Activated CD4-positive, alpha-beta memory T cell treated with anti-CD3 and anti-CD28 coated beads, Interleukin-2, amount 10 ng/mL, durations not matched to agents 7 days and 5 days (primary cell): Measurements from ENCODE around the gene DNM3. TPM values are rescaled to one million over a fixed set of nuclear protein-coding genes. Genes with fewer than 3 reads are reported as not detected.
A peak's percentile ranks its signal among the peaks of the same experiment; 100 is the strongest.

Source experiments
- CTCF ChIA-PET: fragments of 350-600 bp; sonication (Branson Sonifier 250); formaldehyde crosslinking; loops from one replicate; lab custom pipeline; 2021; ENCODE audit warnings: antibody characterized with exemption, inconsistent platforms; lab: Charles Lee
- POLR2A ChIA-PET: fragments of 350-600 bp; sonication (Branson Sonifier 250); formaldehyde crosslinking; loops from one replicate; lab custom pipeline; 2021; ENCODE audit warnings: antibody characterized with exemption; lab: Charles Lee
- DNase-seq: peaks from one replicate; pipeline ENCODE4 v3.0.0-alpha.2; 2020
- H3K27ac Mint-ChIP-seq: one replicate; pipeline ENCODE4 v1.8.0; 2021; ENCODE audit warnings: mild to moderate bottlenecking, mixed read lengths
- H3K27me3 Mint-ChIP-seq: one replicate; pipeline ENCODE4 v1.8.0; 2021; ENCODE audit warnings: mixed read lengths
- H3K36me3 Mint-ChIP-seq: one replicate; pipeline ENCODE4 v1.8.0; 2021; ENCODE audit warnings: low read depth, mixed read lengths
- H3K4me1 Mint-ChIP-seq: one replicate; pipeline ENCODE4 v1.8.0; 2021; ENCODE audit warnings: mixed read lengths
- H3K4me3 Mint-ChIP-seq: one replicate; pipeline ENCODE4 v1.8.0; 2021; ENCODE audit warnings: mild to moderate bottlenecking, mixed read lengths
- H3K9me3 Mint-ChIP-seq: one replicate; pipeline ENCODE4 v1.8.0; 2021; ENCODE audit warnings: mixed read lengths
- total RNA-seq, 2 experiments: library from RNA; stranded (reverse); gene quantifications; one replicate each; pipeline ENCODE4 v1.2.3, GENCODE V29; 2021

The DNM3 gene
- total RNA-seq, 2 experiments from 2014 or later, result 2.0 to 2.2 TPM

- CTCF ChIA-PET, result no interaction called here
- Mint-ChIP-seq H3K27ac (no peak overlapping the region), H3K36me3 (peaks cover 18% of the 10 kb centered on the region), H3K4me1 (no peaks in the 10 kb centered on the region), H3K27me3 (no peaks in the 10 kb centered on the region), H3K4me3 (no peak overlapping the region), H3K9me3 (peaks cover 36% of the 10 kb centered on the region)
- no peak for DNase-seq
- POLR2A ChIA-PET, result no interaction called here
These were observed 14.3 kb upstream of the DNM3 start for GRCh38 chr1:171826973-171827372.

GRCh38 chr1:171828794-171829193 lies 12.5 kb upstream of the DNM3 start:
- POLR2A ChIA-PET, result no interaction called here
- CTCF ChIA-PET, result no interaction called here
- H3K36me3 Mint-ChIP-seq, result peaks cover 18% of the 10 kb centered on the region
- no peaks in the 10 kb centered on the region for H3K27me3 Mint-ChIP-seq
- H3K9me3 Mint-ChIP-seq, result peaks cover 36% of the 10 kb centered on the region
- H3K27ac Mint-ChIP-seq, result no peak overlapping the region
- DNase-seq, result no peak
- H3K4me1 Mint-ChIP-seq, result no peaks in the 10 kb centered on the region
- H3K4me3 Mint-ChIP-seq, result no peak overlapping the region

DNA sequence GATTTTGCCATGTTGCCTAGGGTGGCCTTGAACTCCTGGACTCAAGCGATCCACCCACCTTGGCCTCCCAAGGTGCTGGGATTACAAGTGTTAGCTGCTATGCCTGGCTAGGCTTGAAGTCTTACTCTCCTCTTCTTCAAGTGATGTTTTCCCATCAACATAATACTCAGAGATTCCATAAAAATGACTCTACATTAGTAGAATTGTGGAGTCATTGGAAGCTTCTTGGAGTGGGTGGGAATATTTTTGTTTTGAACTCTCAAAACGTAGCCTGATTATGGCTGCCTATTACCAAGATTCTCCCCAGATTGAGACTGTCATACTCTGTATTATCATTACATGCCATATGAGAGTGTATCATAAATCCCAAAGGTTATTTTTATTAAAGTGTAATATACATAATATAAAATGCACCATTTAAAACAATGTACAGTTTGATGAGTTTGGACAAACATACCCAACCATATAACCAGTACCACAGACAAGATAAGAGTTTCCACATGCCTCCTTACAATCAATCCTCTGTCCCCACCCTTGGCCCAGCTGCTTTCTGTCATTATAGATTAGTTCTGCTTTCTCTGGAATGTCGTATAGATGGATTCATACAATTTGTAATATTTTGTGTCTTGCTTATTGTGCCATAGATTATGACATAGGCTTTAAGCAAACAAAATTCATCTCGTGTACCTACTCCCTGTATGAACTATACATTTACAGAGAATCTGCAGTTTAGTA lies 8.0 kb upstream of the DNM3 start:
- H3K4me1 Mint-ChIP-seq, result no peaks in the 10 kb centered on the region
- no peak for DNase-seq
- peaks cover 6% of the 10 kb centered on the region for H3K9me3 Mint-ChIP-seq
- POLR2A ChIA-PET, result no interaction called here
- H3K36me3 Mint-ChIP-seq, result peaks cover 6% of the 10 kb centered on the region
- H3K27ac Mint-ChIP-seq, result no peak overlapping the region
- CTCF ChIA-PET, result no interaction called here
- no peaks in the 10 kb centered on the region for H3K27me3 Mint-ChIP-seq
- no peak overlapping the region for H3K4me3 Mint-ChIP-seq

- CTCF ChIA-PET, result no interaction called here
These were observed 6.5 kb upstream of the DNM3 start for GRCh38 chr1:171834821-171835220.

GRCh38 chr1:171835891-171836290 lies 5.4 kb upstream of the DNM3 start:
- H3K4me1 Mint-ChIP-seq, result peaks cover 4% of the 10 kb centered on the region
- POLR2A ChIA-PET, result no interaction called here
- H3K27me3 Mint-ChIP-seq, result peaks cover 4% of the 10 kb centered on the region
- H3K36me3 Mint-ChIP-seq, result peaks cover 4% of the 10 kb centered on the region
- CTCF ChIA-PET, result no interaction called here
- no peak for DNase-seq
- no peak overlapping the region for H3K27ac Mint-ChIP-seq
- no peak overlapping the region for H3K4me3 Mint-ChIP-seq
- no peaks in the 10 kb centered on the region for H3K9me3 Mint-ChIP-seq

More at GRCh38 chr1:171834821-171835220, 6.5 kb upstream of the DNM3 start:
- H3K27ac Mint-ChIP-seq, result no peak overlapping the region
- H3K4me3 Mint-ChIP-seq, result no peak overlapping the region
- H3K27me3 Mint-ChIP-seq, result no peaks in the 10 kb centered on the region
- DNase-seq, result no peak
- no peaks in the 10 kb centered on the region for H3K4me1 Mint-ChIP-seq
- no peaks in the 10 kb centered on the region for H3K36me3 Mint-ChIP-seq
- H3K9me3 Mint-ChIP-seq, result no peaks in the 10 kb centered on the region
- POLR2A ChIA-PET, result no interaction called here

GRCh38 chr1:171841931-171842761 lies 848 bp downstream of the DNM3 start:
- no peaks in the 10 kb centered on the region for H3K9me3 Mint-ChIP-seq
- ChIA-PET POLR2A (interaction anchor here (0.6 to 1.3 kb wide), 9 partner anchors 16 to 355 kb away, joined by 3 to 4 read pairs (median 3); partner anchors contain the start of genes METTL13 and VAMP4), CTCF (interaction anchor here (0.8 to 2.2 kb wide), 9 partner anchors 11 to 197 kb away, joined by 3 to 20 read pairs (median 4); no protein-coding TSS in a partner anchor)
- H3K4me3 Mint-ChIP-seq, result peak overlapping the region; percentile 81
- H3K36me3 Mint-ChIP-seq, result peaks cover 4% of the 10 kb centered on the region
- H3K4me1 Mint-ChIP-seq, result peaks cover 17% of the 10 kb centered on the region
- H3K27ac Mint-ChIP-seq, result no peak overlapping the region
- peaks cover 28% of the 10 kb centered on the region for H3K27me3 Mint-ChIP-seq
- peak; percentile 18 for DNase-seq

DNA sequence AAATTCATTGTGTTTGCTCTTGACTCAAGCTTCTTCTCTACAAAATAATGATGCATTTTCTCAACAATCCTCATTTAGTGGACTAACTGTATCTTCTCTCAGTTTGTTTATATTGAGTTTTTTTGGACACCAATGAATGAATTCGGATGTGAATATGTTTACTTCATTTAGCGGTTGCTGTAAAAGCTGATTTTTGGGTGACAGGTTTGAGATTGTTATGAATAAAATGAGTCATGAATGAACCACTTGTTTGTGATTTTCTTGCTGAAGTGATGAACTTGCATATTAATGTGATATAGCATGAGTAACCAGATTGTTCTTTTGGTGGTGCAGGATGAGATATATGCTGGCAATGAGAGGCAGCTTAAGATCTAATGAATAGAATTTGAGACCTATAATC lies 3.1 kb downstream of the DNM3 start:
- peaks cover 17% of the 10 kb centered on the region for H3K4me1 Mint-ChIP-seq
- POLR2A ChIA-PET, result interaction anchor here (1.2 kb wide), 1 partner anchor 102 kb away, joined by 3 read pairs; no protein-coding TSS in a partner anchor
- peaks cover 33% of the 10 kb centered on the region for H3K27me3 Mint-ChIP-seq
- DNase-seq, result no peak
- no peaks in the 10 kb centered on the region for H3K9me3 Mint-ChIP-seq
- peaks cover 4% of the 10 kb centered on the region for H3K36me3 Mint-ChIP-seq
- no peak overlapping the region for H3K4me3 Mint-ChIP-seq
- H3K27ac Mint-ChIP-seq, result no peak overlapping the region
- CTCF ChIA-PET, result no interaction called here

DNA sequence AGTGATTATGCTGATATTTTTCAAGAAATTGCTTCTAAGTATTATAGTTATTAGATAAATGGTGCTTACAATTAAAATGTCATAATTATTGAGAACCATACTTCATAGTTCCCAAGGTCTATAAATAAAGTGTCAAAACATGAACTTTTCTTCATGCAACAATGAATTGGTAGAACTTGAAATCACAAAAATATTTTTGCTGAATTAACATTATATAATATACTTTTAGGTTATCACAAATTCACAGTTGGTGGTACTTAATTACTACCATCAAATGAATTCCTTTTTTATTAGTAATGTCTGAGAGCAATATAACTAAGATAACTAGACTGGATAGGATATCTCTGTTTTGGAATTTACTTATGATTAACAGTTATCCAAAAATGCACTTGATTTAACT lies 4.7 kb downstream of the DNM3 start:
- ChIA-PET CTCF (no interaction called here), POLR2A (no interaction called here)
- no peaks in the 10 kb centered on the region for H3K36me3 Mint-ChIP-seq
- DNase-seq, result no peak
- H3K4me1 Mint-ChIP-seq, result peaks cover 12% of the 10 kb centered on the region
- no peak overlapping the region for H3K27ac Mint-ChIP-seq
- H3K27me3 Mint-ChIP-seq, result peaks cover 29% of the 10 kb centered on the region
- H3K9me3 Mint-ChIP-seq, result no peaks in the 10 kb centered on the region
- no peak overlapping the region for H3K4me3 Mint-ChIP-seq

DNA sequence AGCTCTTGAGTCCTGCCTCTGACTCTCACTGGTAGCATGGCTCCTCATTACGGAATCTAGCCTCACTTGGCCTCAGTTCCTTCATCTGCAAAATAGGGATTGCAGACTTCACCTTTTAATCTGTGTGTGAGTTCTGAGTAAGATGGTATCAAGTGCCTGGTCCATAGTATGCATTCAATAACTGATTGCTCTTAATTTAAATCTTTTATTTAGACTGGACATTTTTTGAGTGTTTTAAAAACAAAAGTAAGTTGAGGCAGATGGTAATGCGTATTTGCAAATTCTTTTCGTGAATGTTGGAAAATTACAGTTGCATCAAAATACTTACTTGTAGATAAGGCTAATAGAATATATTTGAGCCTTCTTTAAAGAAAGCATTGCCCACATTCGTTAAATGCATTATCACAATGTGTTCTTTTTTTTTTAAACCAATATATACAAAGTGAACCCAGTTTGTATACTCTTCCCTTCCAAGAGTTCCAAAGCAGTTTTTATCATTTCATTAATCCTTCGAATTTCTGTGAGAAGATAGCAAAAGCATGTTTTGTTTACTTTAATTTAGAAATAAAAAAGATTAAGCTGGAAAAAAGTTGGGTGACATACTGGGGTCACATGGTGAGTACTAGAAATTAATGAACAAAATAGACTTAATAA lies 8.1 kb downstream of the DNM3 start:
- H3K4me1 Mint-ChIP-seq, result no peaks in the 10 kb centered on the region
- POLR2A ChIA-PET, result no interaction called here
- no peaks in the 10 kb centered on the region for H3K36me3 Mint-ChIP-seq
- CTCF ChIA-PET, result no interaction called here
- H3K4me3 Mint-ChIP-seq, result no peak overlapping the region
- DNase-seq, result no peak
- no peaks in the 10 kb centered on the region for H3K9me3 Mint-ChIP-seq
- H3K27ac Mint-ChIP-seq, result no peak overlapping the region
- H3K27me3 Mint-ChIP-seq, result peaks cover 15% of the 10 kb centered on the region

DNA sequence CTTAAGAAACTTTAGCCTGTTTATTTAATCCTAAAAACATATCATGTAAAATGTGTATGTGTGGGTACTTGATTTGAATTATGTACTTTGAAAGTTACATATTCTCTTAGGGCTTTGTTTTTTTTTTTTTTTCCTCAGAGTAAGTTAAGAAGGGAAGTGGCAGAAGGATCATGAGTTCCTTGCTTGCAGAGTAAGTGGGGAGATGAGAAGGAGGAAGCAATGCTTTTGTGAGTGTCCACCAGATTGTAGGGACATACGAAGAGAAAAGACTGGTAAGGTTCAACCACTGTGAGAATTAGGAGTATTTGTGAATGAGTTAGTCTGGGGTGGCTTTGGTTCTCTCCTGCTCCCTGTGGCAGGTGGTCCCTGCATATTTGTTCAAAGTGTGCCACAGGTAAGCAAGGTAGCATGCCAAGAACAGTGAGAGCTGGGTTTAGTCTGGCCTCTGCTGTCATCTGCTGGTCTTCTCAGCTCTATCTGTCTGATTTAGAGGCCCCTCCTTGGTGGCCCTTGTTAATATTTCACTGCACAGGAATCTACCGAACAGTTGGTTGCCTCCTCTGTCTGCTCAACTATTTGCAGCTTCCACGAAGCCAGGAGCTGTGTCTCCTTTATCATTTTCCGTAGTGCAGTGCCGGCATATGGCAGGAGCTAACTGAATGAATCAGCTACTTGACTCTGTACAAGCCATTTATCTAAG lies 9.5 kb downstream of the DNM3 start:
- no peak overlapping the region for H3K4me3 Mint-ChIP-seq
- no peaks in the 10 kb centered on the region for H3K36me3 Mint-ChIP-seq
- POLR2A ChIA-PET, result no interaction called here
- no peaks in the 10 kb centered on the region for H3K4me1 Mint-ChIP-seq
- H3K9me3 Mint-ChIP-seq, result no peaks in the 10 kb centered on the region
- no peak overlapping the region for H3K27ac Mint-ChIP-seq
- CTCF ChIA-PET, result interaction anchor here (1.8 kb wide), 1 partner anchor 206 kb away, joined by 5 read pairs; no protein-coding TSS in a partner anchor
- no peak for DNase-seq
- H3K27me3 Mint-ChIP-seq, result peaks cover 17% of the 10 kb centered on the region

GRCh38 chr1:171852272-171852671 lies 11.0 kb downstream of the DNM3 start:
- ChIA-PET POLR2A (no interaction called here), CTCF (interaction anchor here (1.3 to 1.8 kb wide), 2 partner anchors 50 to 208 kb away, joined by 3 to 5 read pairs; no protein-coding TSS in a partner anchor)
- no peak for DNase-seq
- Mint-ChIP-seq H3K4me3 (no peak overlapping the region), H3K27ac (no peak overlapping the region), H3K4me1 (no peaks in the 10 kb centered on the region), H3K9me3 (peaks cover 4% of the 10 kb centered on the region), H3K27me3 (peaks cover 25% of the 10 kb centered on the region), H3K36me3 (no peaks in the 10 kb centered on the region)

DNA sequence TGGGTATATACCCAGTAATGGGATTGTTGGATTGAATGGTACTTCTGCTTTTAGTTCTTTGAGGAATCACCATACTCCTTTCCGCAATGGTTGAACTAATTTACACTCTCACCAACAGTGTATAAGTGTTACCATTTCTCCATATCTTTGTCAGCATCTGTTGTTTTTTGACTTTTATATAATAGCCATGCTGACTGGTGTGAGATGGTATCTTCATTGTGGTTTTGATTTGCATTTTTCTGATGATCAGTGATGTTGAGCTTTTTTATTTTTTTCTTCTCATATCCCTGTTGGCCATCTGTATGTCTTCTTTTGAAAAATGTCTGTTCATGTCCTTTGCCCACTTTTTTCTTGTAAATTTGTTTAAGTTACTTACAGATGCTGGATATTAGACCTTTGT lies 14.1 kb downstream of the DNM3 start:
- CTCF ChIA-PET, result no interaction called here

More for the DNA sequence above, 14.1 kb downstream of the DNM3 start:
- H3K4me1 Mint-ChIP-seq, result no peaks in the 10 kb centered on the region
- POLR2A ChIA-PET, result no interaction called here
- H3K4me3 Mint-ChIP-seq, result no peak overlapping the region
- H3K9me3 Mint-ChIP-seq, result peaks cover 4% of the 10 kb centered on the region
- no peak overlapping the region for H3K27ac Mint-ChIP-seq
- H3K36me3 Mint-ChIP-seq, result no peaks in the 10 kb centered on the region
- H3K27me3 Mint-ChIP-seq, result peaks cover 21% of the 10 kb centered on the region
- no peak for DNase-seq
